ENCODE data around the gene DCD. TPM values are rescaled to one million over a fixed set of nuclear protein-coding genes. Genes with fewer than 3 reads are reported as not detected.

Gene DCD
- total RNA-seq, 4 donors from 2014 or later: not detected

DNA sequence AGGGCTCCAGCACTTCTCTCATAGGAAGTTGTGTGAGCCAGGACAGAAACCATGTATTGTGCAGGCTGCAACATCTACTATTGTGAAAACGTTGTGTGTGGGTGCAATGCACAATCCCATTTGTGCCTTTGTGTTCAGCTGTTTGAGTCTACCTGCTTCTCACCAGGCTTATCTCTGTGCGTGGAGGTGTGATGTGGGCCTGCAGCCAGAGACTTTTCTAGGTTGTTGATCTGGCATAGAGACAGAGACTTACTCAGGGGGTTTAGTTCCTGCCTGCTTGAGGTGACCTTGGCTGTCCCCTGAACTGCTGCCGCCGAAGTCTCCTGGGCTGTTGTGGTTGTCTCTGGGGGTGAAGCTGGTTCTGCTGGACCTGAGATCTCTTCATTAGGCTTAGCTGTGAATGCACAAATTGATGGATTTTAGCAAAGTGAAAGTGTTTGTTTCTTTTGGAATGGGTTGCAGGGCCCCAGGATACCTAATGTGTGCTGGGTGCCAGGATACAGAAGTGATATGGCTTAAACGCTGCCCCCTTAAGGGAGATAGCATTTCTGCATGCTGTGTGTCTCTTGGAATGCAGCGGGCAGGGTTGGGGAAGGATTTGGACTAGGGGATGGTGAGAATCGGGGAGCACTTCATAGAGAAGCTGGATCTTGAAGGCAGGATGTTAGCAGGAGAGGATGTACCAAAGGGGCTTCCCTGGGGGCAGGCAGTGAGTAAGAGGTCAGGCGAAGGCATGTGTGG lies 16.0 kb downstream of the DCD start:
- TF ChIP-seq, protein P1, sequence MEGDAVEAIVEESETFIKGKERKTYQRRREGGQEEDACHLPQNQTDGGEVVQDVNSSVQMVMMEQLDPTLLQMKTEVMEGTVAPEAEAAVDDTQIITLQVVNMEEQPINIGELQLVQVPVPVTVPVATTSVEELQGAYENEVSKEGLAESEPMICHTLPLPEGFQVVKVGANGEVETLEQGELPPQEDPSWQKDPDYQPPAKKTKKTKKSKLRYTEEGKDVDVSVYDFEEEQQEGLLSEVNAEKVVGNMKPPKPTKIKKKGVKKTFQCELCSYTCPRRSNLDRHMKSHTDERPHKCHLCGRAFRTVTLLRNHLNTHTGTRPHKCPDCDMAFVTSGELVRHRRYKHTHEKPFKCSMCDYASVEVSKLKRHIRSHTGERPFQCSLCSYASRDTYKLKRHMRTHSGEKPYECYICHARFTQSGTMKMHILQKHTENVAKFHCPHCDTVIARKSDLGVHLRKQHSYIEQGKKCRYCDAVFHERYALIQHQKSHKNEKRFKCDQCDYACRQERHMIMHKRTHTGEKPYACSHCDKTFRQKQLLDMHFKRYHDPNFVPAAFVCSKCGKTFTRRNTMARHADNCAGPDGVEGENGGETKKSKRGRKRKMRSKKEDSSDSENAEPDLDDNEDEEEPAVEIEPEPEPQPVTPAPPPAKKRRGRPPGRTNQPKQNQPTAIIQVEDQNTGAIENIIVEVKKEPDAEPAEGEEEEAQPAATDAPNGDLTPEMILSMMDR (IDR thresholded peaks at IDR 0.05): no peak
- no peak for TF ChIP-seq POLR2A (IDR thresholded peaks at IDR 0.05)
- Histone ChIP-seq H3K4me1 (no peaks in the 10 kb centered on the region), H3K9me3 (peaks cover 0 to 14% (median 0%) of the 10 kb centered on the region in 4 donors), H3K36me3 (no peaks in the 10 kb centered on the region), H3K27ac (no peak overlapping the region), H3K27me3 (no peaks in the 10 kb centered on the region), H3K4me3 (no peak overlapping the region)
- no peak for DNase-seq

DNA sequence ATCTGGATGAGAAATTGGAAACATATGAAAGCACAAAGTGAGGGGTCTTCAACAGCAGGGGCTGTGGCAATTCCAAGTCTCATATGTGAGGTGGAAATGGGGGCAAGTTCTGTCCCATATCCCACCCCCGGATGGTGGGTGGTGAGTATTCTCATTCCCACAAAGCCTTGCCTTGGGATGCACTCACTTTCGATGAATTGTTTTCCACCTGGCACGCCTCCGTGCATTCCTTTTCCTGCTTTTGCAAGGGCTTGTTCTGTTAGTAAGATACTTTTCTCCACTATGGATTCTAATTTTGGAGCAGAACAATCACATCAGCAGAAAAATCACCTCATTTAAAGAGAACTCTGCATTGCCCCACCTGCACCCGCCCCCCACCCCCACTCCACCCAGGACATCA lies 16.6 kb downstream of the DCD start:
- no peaks in the 10 kb centered on the region for H3K4me1 ChIP-seq
- no peak for DNase-seq
- H3K27me3 ChIP-seq: no peaks in the 10 kb centered on the region
- no peak overlapping the region for H3K27ac ChIP-seq
- TF ChIP-seq, protein P1 (IDR thresholded peaks at IDR 0.05): no peak
- no peak for TF ChIP-seq POLR2A (IDR thresholded peaks at IDR 0.05)
- no peak overlapping the region for H3K4me3 ChIP-seq
- H3K9me3 ChIP-seq: peaks cover 0 to 16% (median 0%) of the 10 kb centered on the region in 4 donors
- no peaks in the 10 kb centered on the region for H3K36me3 ChIP-seq

DNA sequence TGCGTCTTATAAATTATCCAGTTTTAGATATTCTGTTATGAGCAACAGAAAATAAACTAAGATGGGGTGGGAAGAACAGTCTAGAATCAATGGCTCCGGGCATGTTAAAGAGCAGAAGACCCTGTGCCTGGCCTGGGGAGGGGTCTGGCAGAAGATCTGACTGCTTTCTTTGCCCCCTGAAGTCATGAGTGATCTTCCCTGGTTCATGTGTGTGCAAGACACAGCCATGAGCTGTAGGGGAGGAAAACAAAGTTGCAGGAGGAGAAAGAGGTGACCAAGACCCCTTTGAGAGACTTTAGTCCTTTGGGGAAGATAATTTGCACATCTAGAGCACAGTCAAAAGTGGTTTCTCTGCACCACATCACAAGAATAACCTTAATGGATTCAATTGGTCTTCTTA lies 18.2 kb downstream of the DCD start:
- Histone ChIP-seq H3K9me3 (peaks cover 0 to 16% (median 0%) of the 10 kb centered on the region in 4 donors), H3K4me1 (no peaks in the 10 kb centered on the region), H3K4me3 (no peak overlapping the region), H3K36me3 (no peaks in the 10 kb centered on the region), H3K27ac (no peak overlapping the region), H3K27me3 (no peaks in the 10 kb centered on the region)
- no peak for DNase-seq
- TF ChIP-seq, protein P1 (IDR thresholded peaks at IDR 0.05): no peak
- TF ChIP-seq POLR2A (IDR thresholded peaks at IDR 0.05): no peak

DNA sequence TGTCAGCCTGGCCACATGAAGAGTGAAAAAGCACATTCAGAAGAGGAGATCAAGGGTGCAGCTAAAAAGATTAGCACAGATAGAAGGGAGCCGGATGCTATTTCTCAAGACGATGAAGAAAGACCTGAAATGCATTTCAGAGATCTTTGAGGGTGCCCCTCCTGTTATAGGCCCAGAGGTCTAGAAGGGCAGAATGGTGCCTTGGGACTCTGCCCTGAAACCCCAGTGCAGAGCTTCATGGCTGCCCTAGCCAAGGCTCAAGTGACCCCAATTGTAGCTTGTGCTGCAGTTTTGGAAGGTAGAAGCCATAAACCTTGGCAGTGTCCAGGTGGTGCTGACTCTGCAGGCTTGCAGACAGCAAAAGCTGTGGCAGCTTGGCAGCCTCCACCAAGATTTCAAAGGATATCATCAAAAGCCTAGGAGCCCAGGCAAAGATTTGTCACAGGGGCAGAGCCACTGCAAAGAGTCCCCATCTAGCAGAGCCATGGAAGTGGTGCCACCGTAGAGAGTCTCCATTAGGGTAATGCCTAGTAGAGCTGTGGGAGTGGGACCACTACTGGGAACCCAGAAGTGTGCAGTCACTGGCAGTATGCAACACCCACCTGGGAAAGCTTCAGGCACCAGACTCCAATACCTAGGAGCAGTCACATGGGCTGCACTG lies 19.8 kb downstream of the DCD start:
- no peak for DNase-seq
- no peaks in the 10 kb centered on the region for H3K36me3 ChIP-seq
- H3K9me3 ChIP-seq: peaks cover 0 to 16% (median 0%) of the 10 kb centered on the region in 4 donors
- no peak overlapping the region for H3K4me3 ChIP-seq
- no peaks in the 10 kb centered on the region for H3K27me3 ChIP-seq
- no peaks in the 10 kb centered on the region for H3K4me1 ChIP-seq
- no peak overlapping the region for H3K27ac ChIP-seq
- no peak for TF ChIP-seq POLR2A (IDR thresholded peaks at IDR 0.05)
- TF ChIP-seq, protein P1 (IDR thresholded peaks at IDR 0.05): no peak

DNA sequence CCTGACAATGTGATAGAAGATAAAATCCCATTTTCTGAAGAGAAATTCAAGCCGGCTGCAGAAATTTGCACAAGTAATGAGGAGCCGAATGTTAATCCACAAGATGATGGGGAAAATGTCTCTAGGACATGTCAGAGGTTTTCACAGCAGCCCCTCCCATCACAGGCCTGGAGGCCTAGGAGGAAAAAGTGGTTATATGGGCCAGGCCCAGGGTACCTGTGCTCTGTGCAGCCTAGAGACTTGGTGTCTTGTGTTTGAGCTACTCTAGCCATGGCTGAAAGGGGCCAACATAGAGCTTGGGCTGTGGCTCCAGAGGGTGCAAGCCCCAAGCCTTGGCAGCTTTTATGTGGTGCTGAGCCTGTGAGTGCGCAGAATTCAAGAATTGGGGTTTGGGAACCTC lies 20.9 kb downstream of the DCD start:
- no peak for TF ChIP-seq POLR2A (IDR thresholded peaks at IDR 0.05)
- TF ChIP-seq, protein P1 (IDR thresholded peaks at IDR 0.05): no peak
- H3K36me3 ChIP-seq: no peaks in the 10 kb centered on the region
- peaks cover 0 to 16% (median 0%) of the 10 kb centered on the region in 4 donors for H3K9me3 ChIP-seq
- no peak for DNase-seq
- no peak overlapping the region for H3K4me3 ChIP-seq
- H3K27me3 ChIP-seq: no peaks in the 10 kb centered on the region
- no peaks in the 10 kb centered on the region for H3K4me1 ChIP-seq
- H3K27ac ChIP-seq: no peak overlapping the region
